ENCODE results near the gene TNFAIP3.

Gene TNFAIP3

GRCh38 chr6:137863091-137863797, 3.8 kb upstream of the TNFAIP3 start:
- H3K4me1 ChIP-seq (ENCODE audit: control insufficient read depth, insufficient read depth, low read length, unreplicated experiment): peaks cover 14% of the 10 kb centered on the region
- H3K27ac ChIP-seq (ENCODE audit: low read depth, low read length): no peak overlapping the region
- H2AFZ ChIP-seq (ENCODE audit: low read length, unreplicated experiment): no peak overlapping the region
- H3K4me3 ChIP-seq (ENCODE audit: low read depth, low read length): no peak overlapping the region
- no peaks in the 10 kb centered on the region for H3K36me3 ChIP-seq (ENCODE audit: insufficient read depth, low read length)
- no peaks in the 10 kb centered on the region for H3K27me3 ChIP-seq (ENCODE audit: insufficient read depth, low read length)
- peaks cover 12% of the 10 kb centered on the region for H3K79me2 ChIP-seq (ENCODE audit: control insufficient read depth, insufficient read depth, low read length, unreplicated experiment)

GRCh38 chr6:137864812-137865508, 2.1 kb upstream of the TNFAIP3 start:
- H3K79me2 ChIP-seq (ENCODE audit: control insufficient read depth, insufficient read depth, low read length, unreplicated experiment): peaks cover 29% of the 10 kb centered on the region
- H3K4me3 ChIP-seq (ENCODE audit: low read depth, low read length): no peak overlapping the region
- H3K27ac ChIP-seq (ENCODE audit: low read depth, low read length): no peak overlapping the region
- H3K4me1 ChIP-seq (ENCODE audit: control insufficient read depth, insufficient read depth, low read length, unreplicated experiment): peaks cover 14% of the 10 kb centered on the region
- no peaks in the 10 kb centered on the region for H3K36me3 ChIP-seq (ENCODE audit: insufficient read depth, low read length)
- no peak overlapping the region for H2AFZ ChIP-seq (ENCODE audit: low read length, unreplicated experiment)
- H3K27me3 ChIP-seq (ENCODE audit: insufficient read depth, low read length): no peaks in the 10 kb centered on the region

GRCh38 chr6:137866200-137866913, 702 bp upstream of the TNFAIP3 start:
- Histone ChIP-seq H3K4me1 (ENCODE audit: control insufficient read depth, insufficient read depth, low read length, unreplicated experiment) (peaks cover 17% of the 10 kb centered on the region), H3K27ac (ENCODE audit: low read depth, low read length) (peak overlapping the region; percentile 91), H3K36me3 (ENCODE audit: insufficient read depth, low read length) (peaks cover 4% of the 10 kb centered on the region; the same call in 1 of the 2 replicates), H3K79me2 (ENCODE audit: control insufficient read depth, insufficient read depth, low read length, unreplicated experiment) (peaks cover 43% of the 10 kb centered on the region), H3K4me3 (ENCODE audit: low read depth, low read length) (peak overlapping the region; percentile 77), H2AFZ (ENCODE audit: low read length, unreplicated experiment) (peak overlapping the region; percentile 48), H3K27me3 (ENCODE audit: insufficient read depth, low read length) (no peaks in the 10 kb centered on the region)

GRCh38 chr6:137867685-137868509, 838 bp downstream of the TNFAIP3 start:
- Histone ChIP-seq H3K27me3 (ENCODE audit: insufficient read depth, low read length) (no peaks in the 10 kb centered on the region), H3K27ac (ENCODE audit: low read depth, low read length) (peak overlapping the region; percentile 93), H3K79me2 (ENCODE audit: control insufficient read depth, insufficient read depth, low read length, unreplicated experiment) (peaks cover 57% of the 10 kb centered on the region), H3K4me1 (ENCODE audit: control insufficient read depth, insufficient read depth, low read length, unreplicated experiment) (peaks cover 21% of the 10 kb centered on the region), H3K36me3 (ENCODE audit: insufficient read depth, low read length) (peaks cover 16% of the 10 kb centered on the region; the same call in 1 of the 2 replicates), H2AFZ (ENCODE audit: low read length, unreplicated experiment) (no peak overlapping the region), H3K4me3 (ENCODE audit: low read depth, low read length) (peak overlapping the region; percentile 95)

GRCh38 chr6:137868721-137869548, 1.9 kb downstream of the TNFAIP3 start:
- H3K4me3 ChIP-seq (ENCODE audit: low read depth, low read length): peak overlapping the region; percentile 95
- no peak overlapping the region for H2AFZ ChIP-seq (ENCODE audit: low read length, unreplicated experiment)
- H3K4me1 ChIP-seq (ENCODE audit: control insufficient read depth, insufficient read depth, low read length, unreplicated experiment): peaks cover 26% of the 10 kb centered on the region
- H3K36me3 ChIP-seq (ENCODE audit: insufficient read depth, low read length): peaks cover 20% of the 10 kb centered on the region; the same call in 1 of the 2 replicates
- peaks cover 65% of the 10 kb centered on the region for H3K79me2 ChIP-seq (ENCODE audit: control insufficient read depth, insufficient read depth, low read length, unreplicated experiment)
- no peaks in the 10 kb centered on the region for H3K27me3 ChIP-seq (ENCODE audit: insufficient read depth, low read length)
- H3K27ac ChIP-seq (ENCODE audit: low read depth, low read length): peak overlapping the region; percentile 93

- Histone ChIP-seq H3K27ac (ENCODE audit: low read depth, low read length) (peak overlapping the region; percentile 93), H2AFZ (ENCODE audit: low read length, unreplicated experiment) (no peak overlapping the region), H3K36me3 (ENCODE audit: insufficient read depth, low read length) (peaks cover 28% of the 10 kb centered on the region; the same call in 1 of the 2 replicates), H3K4me3 (ENCODE audit: low read depth, low read length) (peak overlapping the region; percentile 95), H3K4me1 (ENCODE audit: control insufficient read depth, insufficient read depth, low read length, unreplicated experiment) (peaks cover 34% of the 10 kb centered on the region), H3K79me2 (ENCODE audit: control insufficient read depth, insufficient read depth, low read length, unreplicated experiment) (peaks cover 73% of the 10 kb centered on the region), H3K27me3 (ENCODE audit: insufficient read depth, low read length) (no peaks in the 10 kb centered on the region)
Measured at GRCh38 chr6:137869549-137870307, 2.7 kb downstream of the TNFAIP3 start.

GRCh38 chr6:137870308-137870644, 3.2 kb downstream of the TNFAIP3 start:
- H3K4me3 ChIP-seq (ENCODE audit: low read depth, low read length): peak overlapping the region; percentile 95

GRCh38 chr6:137870744-137871247, 3.7 kb downstream of the TNFAIP3 start:
- peaks cover 82% of the 10 kb centered on the region for H3K79me2 ChIP-seq (ENCODE audit: control insufficient read depth, insufficient read depth, low read length, unreplicated experiment)
- no peak overlapping the region for H2AFZ ChIP-seq (ENCODE audit: low read length, unreplicated experiment)
- peaks cover 39% of the 10 kb centered on the region for H3K36me3 ChIP-seq (ENCODE audit: insufficient read depth, low read length)
- peak overlapping the region; percentile 95 for H3K4me3 ChIP-seq (ENCODE audit: low read depth, low read length)
- no peaks in the 10 kb centered on the region for H3K27me3 ChIP-seq (ENCODE audit: insufficient read depth, low read length)
- H3K27ac ChIP-seq (ENCODE audit: low read depth, low read length): peak overlapping the region; percentile 93
- H3K4me1 ChIP-seq (ENCODE audit: control insufficient read depth, insufficient read depth, low read length, unreplicated experiment): peaks cover 41% of the 10 kb centered on the region

More at GRCh38 chr6:137870308-137870644, 3.2 kb downstream of the TNFAIP3 start:
- Histone ChIP-seq H3K4me1 (ENCODE audit: control insufficient read depth, insufficient read depth, low read length, unreplicated experiment) (peaks cover 40% of the 10 kb centered on the region), H3K36me3 (ENCODE audit: insufficient read depth, low read length) (peaks cover 34% of the 10 kb centered on the region), H3K27me3 (ENCODE audit: insufficient read depth, low read length) (no peaks in the 10 kb centered on the region), H2AFZ (ENCODE audit: low read length, unreplicated experiment) (no peak overlapping the region), H3K79me2 (ENCODE audit: control insufficient read depth, insufficient read depth, low read length, unreplicated experiment) (peaks cover 78% of the 10 kb centered on the region), H3K27ac (ENCODE audit: low read depth, low read length) (peak overlapping the region; percentile 93)

- H3K4me3 ChIP-seq (ENCODE audit: low read depth, low read length): peak overlapping the region; percentile 95
- peaks cover 42% of the 10 kb centered on the region for H3K36me3 ChIP-seq (ENCODE audit: insufficient read depth, low read length)
- H3K27ac ChIP-seq (ENCODE audit: low read depth, low read length): peak overlapping the region; percentile 93
- peaks cover 36% of the 10 kb centered on the region for H3K4me1 ChIP-seq (ENCODE audit: control insufficient read depth, insufficient read depth, low read length, unreplicated experiment)
- no peaks in the 10 kb centered on the region for H3K27me3 ChIP-seq (ENCODE audit: insufficient read depth, low read length)
- H2AFZ ChIP-seq (ENCODE audit: low read length, unreplicated experiment): no peak overlapping the region
- H3K79me2 ChIP-seq (ENCODE audit: control insufficient read depth, insufficient read depth, low read length, unreplicated experiment): peaks cover 85% of the 10 kb centered on the region
Measured at GRCh38 chr6:137871291-137871690, 4.2 kb downstream of the TNFAIP3 start.
